Measurements from ENCODE around the gene CCRL2.

CCRL2 gene

DNA sequence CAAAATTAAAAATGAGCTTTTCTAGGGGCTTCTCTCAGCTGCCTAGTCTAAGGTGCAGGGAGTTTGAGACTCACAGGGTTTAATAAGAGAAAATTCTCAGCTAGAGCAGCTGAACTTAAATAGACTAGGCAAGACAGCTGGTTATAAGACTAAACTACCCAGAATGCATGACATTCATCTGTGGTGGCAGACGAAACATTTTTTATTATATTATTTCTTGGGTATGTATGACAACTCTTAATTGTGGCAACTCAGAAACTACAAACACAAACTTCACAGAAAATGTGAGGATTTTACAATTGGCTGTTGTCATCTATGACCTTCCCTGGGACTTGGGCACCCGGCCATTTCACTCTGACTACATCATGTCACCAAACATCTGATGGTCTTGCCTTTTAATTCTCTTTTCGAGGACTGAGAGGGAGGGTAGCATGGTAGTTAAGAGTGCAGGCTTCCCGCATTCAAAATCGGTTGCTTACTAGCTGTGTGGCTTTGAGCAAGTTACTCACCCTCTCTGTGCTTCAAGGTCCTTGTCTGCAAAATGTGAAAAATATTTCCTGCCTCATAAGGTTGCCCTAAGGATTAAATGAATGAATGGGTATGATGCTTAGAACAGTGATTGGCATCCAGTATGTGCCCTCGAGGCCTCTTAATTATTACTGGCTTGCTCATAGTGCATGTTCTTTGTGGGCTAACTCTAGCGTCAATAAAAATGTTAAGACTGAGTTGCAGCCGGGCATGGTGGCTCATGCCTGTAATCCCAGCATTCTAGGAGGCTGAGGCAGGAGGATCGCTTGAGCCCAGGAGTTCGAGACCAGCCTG, 35.3 kb upstream of the CCRL2 start:
- no peak overlapping the region for H3K4me3 ChIP-seq (ENCODE audit: low read depth, low read length)
- TF ChIP-seq, protein P1, sequence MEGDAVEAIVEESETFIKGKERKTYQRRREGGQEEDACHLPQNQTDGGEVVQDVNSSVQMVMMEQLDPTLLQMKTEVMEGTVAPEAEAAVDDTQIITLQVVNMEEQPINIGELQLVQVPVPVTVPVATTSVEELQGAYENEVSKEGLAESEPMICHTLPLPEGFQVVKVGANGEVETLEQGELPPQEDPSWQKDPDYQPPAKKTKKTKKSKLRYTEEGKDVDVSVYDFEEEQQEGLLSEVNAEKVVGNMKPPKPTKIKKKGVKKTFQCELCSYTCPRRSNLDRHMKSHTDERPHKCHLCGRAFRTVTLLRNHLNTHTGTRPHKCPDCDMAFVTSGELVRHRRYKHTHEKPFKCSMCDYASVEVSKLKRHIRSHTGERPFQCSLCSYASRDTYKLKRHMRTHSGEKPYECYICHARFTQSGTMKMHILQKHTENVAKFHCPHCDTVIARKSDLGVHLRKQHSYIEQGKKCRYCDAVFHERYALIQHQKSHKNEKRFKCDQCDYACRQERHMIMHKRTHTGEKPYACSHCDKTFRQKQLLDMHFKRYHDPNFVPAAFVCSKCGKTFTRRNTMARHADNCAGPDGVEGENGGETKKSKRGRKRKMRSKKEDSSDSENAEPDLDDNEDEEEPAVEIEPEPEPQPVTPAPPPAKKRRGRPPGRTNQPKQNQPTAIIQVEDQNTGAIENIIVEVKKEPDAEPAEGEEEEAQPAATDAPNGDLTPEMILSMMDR (IDR thresholded peaks at IDR 0.05; ENCODE audit: borderline replicate concordance, insufficient read depth, low read depth, low read length) = no peak

DNA sequence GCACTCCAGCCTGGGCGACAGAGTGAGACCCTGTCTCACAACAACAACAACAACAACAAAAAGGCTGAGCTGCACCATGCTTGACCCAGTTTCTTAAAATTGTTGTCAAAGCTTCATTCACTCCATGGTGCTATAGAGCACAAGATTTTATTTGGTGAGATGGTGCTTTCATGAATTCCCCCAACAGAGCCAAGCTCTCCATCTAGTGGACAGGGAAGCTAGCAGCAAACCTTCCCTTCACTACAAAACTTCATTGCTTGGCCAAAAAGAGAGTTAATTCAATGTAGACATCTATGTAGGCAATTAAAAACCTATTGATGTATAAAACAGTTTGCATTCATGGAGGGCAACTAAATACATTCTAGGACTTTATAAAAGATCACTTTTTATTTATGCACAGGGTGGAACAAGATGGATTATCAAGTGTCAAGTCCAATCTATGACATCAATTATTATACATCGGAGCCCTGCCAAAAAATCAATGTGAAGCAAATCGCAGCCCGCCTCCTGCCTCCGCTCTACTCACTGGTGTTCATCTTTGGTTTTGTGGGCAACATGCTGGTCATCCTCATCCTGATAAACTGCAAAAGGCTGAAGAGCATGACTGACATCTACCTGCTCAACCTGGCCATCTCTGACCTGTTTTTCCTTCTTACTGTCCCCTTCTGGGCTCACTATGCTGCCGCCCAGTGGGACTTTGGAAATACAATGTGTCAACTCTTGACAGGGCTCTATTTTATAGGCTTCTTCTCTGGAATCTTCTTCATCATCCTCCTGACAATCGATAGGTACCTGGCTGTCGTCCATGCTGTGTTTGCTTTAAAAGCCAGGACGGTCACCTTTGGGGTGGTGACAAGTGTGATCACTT, 34.3 kb upstream of the CCRL2 start:
- TF ChIP-seq, protein P1 (IDR thresholded peaks at IDR 0.05; ENCODE audit: borderline replicate concordance, insufficient read depth, low read depth, low read length) = peak; percentile 68
- H3K4me3 ChIP-seq (ENCODE audit: low read depth, low read length) = no peak overlapping the region

DNA sequence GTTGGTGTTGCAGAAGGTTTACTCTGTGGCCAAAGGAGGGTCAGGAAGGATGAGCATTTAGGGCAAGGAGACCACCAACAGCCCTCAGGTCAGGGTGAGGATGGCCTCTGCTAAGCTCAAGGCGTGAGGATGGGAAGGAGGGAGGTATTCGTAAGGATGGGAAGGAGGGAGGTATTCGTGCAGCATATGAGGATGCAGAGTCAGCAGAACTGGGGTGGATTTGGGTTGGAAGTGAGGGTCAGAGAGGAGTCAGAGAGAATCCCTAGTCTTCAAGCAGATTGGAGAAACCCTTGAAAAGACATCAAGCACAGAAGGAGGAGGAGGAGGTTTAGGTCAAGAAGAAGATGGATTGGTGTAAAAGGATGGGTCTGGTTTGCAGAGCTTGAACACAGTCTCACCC, 32.3 kb upstream of the CCRL2 start:
- H3K4me3 ChIP-seq (ENCODE audit: low read depth, low read length) = no peak overlapping the region
- TF ChIP-seq, protein P1 (IDR thresholded peaks at IDR 0.05; ENCODE audit: borderline replicate concordance, insufficient read depth, low read depth, low read length) = no peak

DNA sequence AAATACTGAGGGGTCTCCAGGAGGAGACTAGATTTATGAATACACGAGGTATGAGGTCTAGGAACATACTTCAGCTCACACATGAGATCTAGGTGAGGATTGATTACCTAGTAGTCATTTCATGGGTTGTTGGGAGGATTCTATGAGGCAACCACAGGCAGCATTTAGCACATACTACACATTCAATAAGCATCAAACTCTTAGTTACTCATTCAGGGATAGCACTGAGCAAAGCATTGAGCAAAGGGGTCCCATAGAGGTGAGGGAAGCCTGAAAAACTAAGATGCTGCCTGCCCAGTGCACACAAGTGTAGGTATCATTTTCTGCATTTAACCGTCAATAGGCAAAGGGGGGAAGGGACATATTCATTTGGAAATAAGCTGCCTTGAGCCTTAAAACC, 31.8 kb upstream of the CCRL2 start:
- no peak overlapping the region for H3K4me3 ChIP-seq (ENCODE audit: low read depth, low read length)

DNA sequence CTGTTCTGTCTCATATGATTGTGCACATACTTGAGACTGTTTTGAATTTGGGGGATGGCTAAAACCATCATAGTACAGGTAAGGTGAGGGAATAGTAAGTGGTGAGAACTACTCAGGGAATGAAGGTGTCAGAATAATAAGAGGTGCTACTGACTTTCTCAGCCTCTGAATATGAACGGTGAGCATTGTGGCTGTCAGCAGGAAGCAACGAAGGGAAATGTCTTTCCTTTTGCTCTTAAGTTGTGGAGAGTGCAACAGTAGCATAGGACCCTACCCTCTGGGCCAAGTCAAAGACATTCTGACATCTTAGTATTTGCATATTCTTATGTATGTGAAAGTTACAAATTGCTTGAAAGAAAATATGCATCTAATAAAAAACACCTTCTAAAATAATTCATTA, 31.2 kb upstream of the CCRL2 start:
- H3K4me3 ChIP-seq (ENCODE audit: low read depth, low read length) = no peak overlapping the region

More for the DNA sequence above, 31.8 kb upstream of the CCRL2 start:
- TF ChIP-seq, protein P1 (IDR thresholded peaks at IDR 0.05; ENCODE audit: borderline replicate concordance, insufficient read depth, low read depth, low read length) = no peak

DNA sequence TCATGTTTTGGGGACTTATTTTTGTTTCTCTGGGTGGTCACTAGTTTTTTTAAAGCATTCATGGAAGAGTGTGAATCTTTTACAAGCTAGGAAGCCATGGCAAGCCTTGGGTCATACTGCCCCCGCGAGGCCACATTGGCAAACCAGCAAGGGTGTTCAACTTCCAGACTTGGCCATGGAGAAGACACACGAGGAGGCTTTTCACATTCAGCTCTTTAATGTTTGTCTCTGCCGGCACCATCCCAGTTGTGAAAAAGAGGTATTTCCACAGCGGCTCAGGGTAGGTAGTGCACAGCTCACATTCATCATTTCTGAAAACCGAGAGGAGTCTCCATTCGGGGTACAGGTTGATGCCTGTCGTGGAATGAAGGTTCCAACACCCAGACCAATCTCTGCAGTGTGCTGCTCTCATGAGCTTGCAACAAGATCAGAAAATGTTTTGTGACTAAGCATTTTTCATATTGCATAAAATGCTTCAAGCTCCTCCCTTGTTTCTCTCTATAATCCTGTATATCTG, 28.6 kb upstream of the CCRL2 start:
- TF ChIP-seq, protein P1 (IDR thresholded peaks at IDR 0.05; ENCODE audit: borderline replicate concordance, insufficient read depth, low read depth, low read length) = peak; percentile 82
- no peak overlapping the region for H3K4me3 ChIP-seq (ENCODE audit: low read depth, low read length)

More for the DNA sequence above, 31.2 kb upstream of the CCRL2 start:
- TF ChIP-seq, protein P1 (IDR thresholded peaks at IDR 0.05; ENCODE audit: borderline replicate concordance, insufficient read depth, low read depth, low read length) = no peak
